Neural progenitor cell (in vitro differentiated cells): Measurements from ENCODE around the gene HSPG2. TPM values are rescaled to one million over a fixed set of nuclear protein-coding genes. Genes with fewer than 3 reads are reported as not detected.

ENCODE experiments used
- DNase-seq: peaks from one replicate; pipeline ENCODE4 v3.0.0-alpha.2; 2016; ENCODE audit warnings: low spot score
- H2AFZ ChIP-seq: fragments of 200-600 bp; sonication (generic); replicated peaks from 2 replicates; pipeline ENCODE4 v1.6.1; 2016; ENCODE audit warnings: antibody characterized with exemption
- H3F3A ChIP-seq: fragments of 200-600 bp; sonication (generic); 2 replicates; pipeline ENCODE4 v1.6.1; 2016; ENCODE audit warnings: antibody characterized with exemption, low read depth
- H3K27ac ChIP-seq: fragments of 200-600 bp; sonication (generic); 2 replicates; pipeline ENCODE4 v1.5.1; 2016; ENCODE audit warnings: mild to moderate bottlenecking
- H3K27me3 ChIP-seq: fragments of 200-600 bp; sonication (generic); 2 replicates; pipeline ENCODE4 v1.6.1; 2016; ENCODE audit warnings: mild to moderate bottlenecking, moderate library complexity
- H3K36me3 ChIP-seq: fragments of 200-600 bp; sonication (generic); 2 replicates; pipeline ENCODE4 v1.5.1; 2016
- H3K4me1 ChIP-seq: fragments of 200-600 bp; sonication (generic); 2 replicates; pipeline ENCODE4 v1.6.1; 2016; ENCODE audit warnings: mixed run types
- H3K4me2 ChIP-seq: fragments of 200-600 bp; sonication (generic); 2 replicates; pipeline ENCODE4 v1.6.1; 2016
- H3K4me3 ChIP-seq: fragments of 200-600 bp; sonication (generic); 2 replicates; pipeline ENCODE4 v1.5.1; 2016
- H3K79me2 ChIP-seq: fragments of 200-600 bp; sonication (generic); 2 replicates; pipeline ENCODE4 v1.6.1; 2016; ENCODE audit warnings: low read depth
- H3K9ac ChIP-seq: fragments of 200-600 bp; sonication (generic); 2 replicates; pipeline ENCODE4 v1.6.1; 2016
- H3K9me3 ChIP-seq: fragments of 200-600 bp; sonication (generic); 2 replicates; pipeline ENCODE4 v1.5.1; 2016; ENCODE audit warnings: low read depth
- H4K20me1 ChIP-seq: fragments of 200-600 bp; sonication (generic); 2 replicates; pipeline ENCODE4 v1.6.1; 2016; ENCODE audit warnings: low read depth
- H3K27ac Mint-ChIP-seq: 3 replicates; pipeline ENCODE4 v1.8.0; 2021; ENCODE audit warnings: mixed read lengths
- H3K27me3 Mint-ChIP-seq: 2 replicates; pipeline ENCODE4 v1.8.0; 2022; ENCODE audit warnings: low read depth, mild to moderate bottlenecking, inconsistent platforms, moderate library complexity, mixed read lengths; ENCODE audit not compliant: insufficient read depth
- H3K36me3 Mint-ChIP-seq: 3 replicates; pipeline ENCODE4 v1.8.0; 2021; ENCODE audit warnings: mixed read lengths
- H3K4me1 Mint-ChIP-seq: 3 replicates; pipeline ENCODE4 v1.8.0; 2021; ENCODE audit warnings: mixed read lengths
- H3K4me3 Mint-ChIP-seq: 3 replicates; pipeline ENCODE4 v1.8.0; 2021; ENCODE audit warnings: mild to moderate bottlenecking, moderate library complexity, mixed read lengths
- H3K9me3 Mint-ChIP-seq: 3 replicates; pipeline ENCODE4 v1.8.0; 2020; ENCODE audit warnings: mixed read lengths
- CTCF ChIP-seq: fragments of 200-600 bp; sonication (generic); IDR thresholded peaks from 2 replicates; pipeline ENCODE4 v1.5.1; 2017; ENCODE audit warnings: antibody characterized with exemption, mild to moderate bottlenecking
- EZH2 ChIP-seq: fragments of 200-600 bp; sonication (generic); IDR thresholded peaks from 2 replicates; pipeline ENCODE4 v1.6.1; 2017; ENCODE audit warnings: antibody characterized with exemption, mild to moderate bottlenecking, moderate library complexity
- EZH2phosphoT487 ChIP-seq: fragments of 200-600 bp; sonication (generic); IDR thresholded peaks from 2 replicates; pipeline ENCODE4 v1.6.1; 2017; ENCODE audit warnings: antibody characterized with exemption
- total RNA-seq: library from RNA; depleted of rRNA; stranded (reverse); fragments of >200 nt; gene quantifications from 2 replicates; pipeline ENCODE4 v1.2.3, GENCODE V29; 2015; ENCODE audit warnings: low replicate concordance

The HSPG2 gene
- total RNA-seq, 1 donor from 2014 or later = 6.9 TPM

GRCh38 chr1:21813542-21813941 is 123.6 kb downstream of the HSPG2 start:
- no peaks in the 10 kb centered on the region for H3K9me3 ChIP-seq
- H3K36me3 Mint-ChIP-seq = no peaks in the 10 kb centered on the region
- H3K4me3 ChIP-seq = no peak overlapping the region
- H3K9ac ChIP-seq = no peak overlapping the region
- no peak for TF ChIP-seq EZH2
- TF ChIP-seq CTCF = no peak
- TF ChIP-seq EZH2phosphoT487 = no peak
- H3K27ac Mint-ChIP-seq = no peak overlapping the region
- no peaks in the 10 kb centered on the region for H3F3A ChIP-seq
- H3K4me1 Mint-ChIP-seq = peaks cover 29% of the 10 kb centered on the region
- H3K4me2 ChIP-seq = no peak overlapping the region
- no peaks in the 10 kb centered on the region for H3K4me1 ChIP-seq
- no peak for DNase-seq
- peaks cover 4% of the 10 kb centered on the region for H3K27me3 Mint-ChIP-seq
- H3K27ac ChIP-seq = no peak overlapping the region
- no peaks in the 10 kb centered on the region for H3K9me3 Mint-ChIP-seq
- no peak overlapping the region for H2AFZ ChIP-seq
- H3K27me3 ChIP-seq = peaks cover 13% of the 10 kb centered on the region
- H4K20me1 ChIP-seq = no peaks in the 10 kb centered on the region
- H3K4me3 Mint-ChIP-seq = peak overlapping the region; percentile 46
- no peaks in the 10 kb centered on the region for H3K79me2 ChIP-seq
- no peaks in the 10 kb centered on the region for H3K36me3 ChIP-seq

- Histone ChIP-seq H3K79me2 (no peaks in the 10 kb centered on the region), H3F3A (no peaks in the 10 kb centered on the region), H4K20me1 (no peaks in the 10 kb centered on the region), H3K4me2 (no peak within 1 kb of the TSS), H3K4me3 (no peak within 1 kb of the TSS), H3K4me1 (no peaks in the 10 kb centered on the region), H3K27ac (no peak within 1 kb of the TSS), H3K9me3 (no peaks in the 10 kb centered on the region), H2AFZ (no peak within 1 kb of the TSS), H3K27me3 (peaks cover 13% of the 10 kb centered on the region), H3K9ac (no peak within 1 kb of the TSS), H3K36me3 (no peaks in the 10 kb centered on the region)
- H3K9me3 Mint-ChIP-seq = no peaks in the 10 kb centered on the region
- H3K27ac Mint-ChIP-seq = peak within 1 kb of the TSS; percentile 42
- DNase-seq = no peak
- H3K36me3 Mint-ChIP-seq = no peaks in the 10 kb centered on the region
- no peak within 1 kb of the TSS for H3K4me3 Mint-ChIP-seq
- H3K4me1 Mint-ChIP-seq = peaks cover 21% of the 10 kb centered on the region
- H3K27me3 Mint-ChIP-seq = peaks cover 6% of the 10 kb centered on the region
- no peak for TF ChIP-seq EZH2phosphoT487
- TF ChIP-seq EZH2 = no peak
- no peak for TF ChIP-seq CTCF
Measured at GRCh38 chr1:21811875-21812305, 125.2 kb downstream of the HSPG2 start, which contains the start of gene LDLRAD2. Gene LDLRAD2, plus strand, starts transcription at chr1:21812265. Its CDS starts 187 bp downstream, at chr1:21812452.

GRCh38 chr1:21804536-21804935 is 132.6 kb downstream of the HSPG2 start:
- no peak for TF ChIP-seq CTCF
- TF ChIP-seq EZH2phosphoT487 = no peak
- no peak for TF ChIP-seq EZH2
- Mint-ChIP-seq H3K36me3 (no peaks in the 10 kb centered on the region), H3K27me3 (peaks cover 4% of the 10 kb centered on the region), H3K4me3 (no peak overlapping the region), H3K9me3 (no peaks in the 10 kb centered on the region), H3K27ac (no peak overlapping the region), H3K4me1 (no peaks in the 10 kb centered on the region)
- no peak overlapping the region for H2AFZ ChIP-seq
- no peaks in the 10 kb centered on the region for H3K4me1 ChIP-seq
- H3F3A ChIP-seq = no peaks in the 10 kb centered on the region
- no peak for DNase-seq
- no peaks in the 10 kb centered on the region for H3K27me3 ChIP-seq
- H3K36me3 ChIP-seq = no peaks in the 10 kb centered on the region
- H4K20me1 ChIP-seq = no peaks in the 10 kb centered on the region
- H3K27ac ChIP-seq = no peak overlapping the region
- H3K9me3 ChIP-seq = no peaks in the 10 kb centered on the region
- H3K4me3 ChIP-seq = no peak overlapping the region
- no peak overlapping the region for H3K9ac ChIP-seq
- H3K79me2 ChIP-seq = no peaks in the 10 kb centered on the region
- H3K4me2 ChIP-seq = no peak overlapping the region
